MM.1S (cell line): ENCODE results near the gene LRRC38.

Experiments used
- EZH2 ChIP-seq: fragments of 300-600 bp; sonication (generic); optimal IDR thresholded peaks from 2 replicates; pipeline ENCODE3; 2017; ENCODE audit warnings: low read depth, mild to moderate bottlenecking, antibody characterized with exemption, low read length, mixed read lengths
- EZH2phosphoT487 ChIP-seq: fragments of 300-600 bp; sonication (generic); IDR thresholded peaks from 2 replicates; pipeline ENCODE4 v1.6.1; 2018; ENCODE audit warnings: antibody characterized with exemption, low read length
- TF ChIP-seq, protein P1 (sequence below): fragments of 300-600 bp; sonication (generic); IDR thresholded peaks from 2 replicates; pipeline ENCODE4 v1.5.1; 2016; ENCODE audit warnings: antibody characterized with exemption, low read length, mixed read lengths

DNA sequence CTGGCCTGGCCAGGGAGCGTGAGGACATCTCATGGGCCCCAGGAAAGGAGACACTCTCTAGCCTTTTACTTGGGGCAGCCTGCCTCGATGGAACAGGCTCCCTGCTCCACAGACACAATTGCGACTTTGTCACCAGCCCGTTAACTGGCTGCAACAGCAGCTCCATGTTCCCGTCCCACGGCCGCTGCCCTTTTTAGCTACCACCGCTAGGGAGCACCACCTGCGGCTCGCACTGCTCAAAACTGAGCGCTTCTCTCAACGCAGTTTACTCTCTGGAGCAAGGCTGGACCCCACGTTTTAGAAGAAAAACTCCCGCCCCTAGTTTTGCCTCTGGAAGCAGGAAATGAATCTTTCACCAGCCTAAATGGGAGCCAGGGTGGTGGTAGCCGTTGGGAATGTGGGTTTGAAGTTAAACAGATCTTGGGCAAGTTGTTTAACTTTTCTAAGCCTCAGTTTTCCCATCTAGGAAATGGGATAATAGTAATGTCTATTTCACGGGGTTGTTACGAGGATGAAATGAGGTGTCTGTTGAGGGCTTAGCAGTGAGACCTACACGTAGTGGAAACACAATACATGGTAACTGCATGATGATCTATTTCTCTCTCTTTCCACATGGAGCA is 3.5 kb upstream of the LRRC38 start:
- TF ChIP-seq, protein P1, sequence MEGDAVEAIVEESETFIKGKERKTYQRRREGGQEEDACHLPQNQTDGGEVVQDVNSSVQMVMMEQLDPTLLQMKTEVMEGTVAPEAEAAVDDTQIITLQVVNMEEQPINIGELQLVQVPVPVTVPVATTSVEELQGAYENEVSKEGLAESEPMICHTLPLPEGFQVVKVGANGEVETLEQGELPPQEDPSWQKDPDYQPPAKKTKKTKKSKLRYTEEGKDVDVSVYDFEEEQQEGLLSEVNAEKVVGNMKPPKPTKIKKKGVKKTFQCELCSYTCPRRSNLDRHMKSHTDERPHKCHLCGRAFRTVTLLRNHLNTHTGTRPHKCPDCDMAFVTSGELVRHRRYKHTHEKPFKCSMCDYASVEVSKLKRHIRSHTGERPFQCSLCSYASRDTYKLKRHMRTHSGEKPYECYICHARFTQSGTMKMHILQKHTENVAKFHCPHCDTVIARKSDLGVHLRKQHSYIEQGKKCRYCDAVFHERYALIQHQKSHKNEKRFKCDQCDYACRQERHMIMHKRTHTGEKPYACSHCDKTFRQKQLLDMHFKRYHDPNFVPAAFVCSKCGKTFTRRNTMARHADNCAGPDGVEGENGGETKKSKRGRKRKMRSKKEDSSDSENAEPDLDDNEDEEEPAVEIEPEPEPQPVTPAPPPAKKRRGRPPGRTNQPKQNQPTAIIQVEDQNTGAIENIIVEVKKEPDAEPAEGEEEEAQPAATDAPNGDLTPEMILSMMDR: peak; percentile 35
- TF ChIP-seq EZH2phosphoT487 (no peak), EZH2 (no peak)
